SK-N-SH (cell line): ENCODE data around the gene POU2F1. TPM values are rescaled to one million over a fixed set of nuclear protein-coding genes. Genes with fewer than 3 reads are reported as not detected.

ENCODE experiments used
- CTCF ChIA-PET: fragments of 300-600, 350-600 bp; formaldehyde crosslinking; extraction: SDS; loops from one replicate; lab custom pipeline; 2021; lab: Yijun Ruan, JAX
- POLR2A ChIA-PET: fragments of 350-600 bp; sonication (Branson Sonifier 250); formaldehyde crosslinking; extraction: SDS; loops from one replicate; lab custom pipeline; 2020; ENCODE audit warnings: antibody characterized with exemption, inconsistent platforms; lab: Yijun Ruan, JAX
- DNase-seq: peaks from one replicate; pipeline ENCODE4 v3.0.0; 2012
- H2AFZ ChIP-seq: fragments of 200-600 bp; sonication (generic); 2 replicates; pipeline ENCODE4 v1.8.1; 2016; ENCODE audit warnings: antibody characterized with exemption, mild to moderate bottlenecking, low read depth
- H3F3A ChIP-seq: fragments of 200-600 bp; sonication (generic); replicated peaks from 2 replicates; pipeline ENCODE3; 2016; ENCODE audit warnings: antibody characterized with exemption, mild to moderate bottlenecking; ENCODE audit not compliant: insufficient read depth
- H3K27ac ChIP-seq, 2 experiments: fragments of 200-500 bp in 1 of 2; fragments of 200-600 bp in 1 of 2; sonication (Bioruptor generic) in 1 of 2; sonication (generic), shearing (Covaris generic) in 1 of 2; 2 replicates each; pipeline versions ENCODE4 v1.5.1 to v1.6.1; 2014 to 2016; ENCODE audit warnings: low read depth in 2 of 2, inconsistent platforms in 1 of 2, low read length in 1 of 2, mild to moderate bottlenecking in 1 of 2, mixed read lengths in 1 of 2
- H3K27me3 ChIP-seq: fragments of 200-600 bp; sonication (generic), shearing (Covaris generic); 2 replicates; pipeline ENCODE4 v1.6.1; 2016; ENCODE audit warnings: mixed run types; ENCODE audit not compliant: insufficient read depth
- H3K36me3 ChIP-seq, 2 experiments: fragments of 200-500 bp in 1 of 2; fragments of 200-600 bp in 1 of 2; sonication (Bioruptor generic) in 1 of 2; sonication (generic) in 1 of 2; replicated peaks in 1 of 2; 2 replicates each; pipeline versions ENCODE3 to v1.5.1; 2014 to 2016; ENCODE audit warnings: low read length in 1 of 2, mild to moderate bottlenecking in 1 of 2; ENCODE audit not compliant: insufficient read depth in 2 of 2, control insufficient read depth in 1 of 2
- H3K4me1 ChIP-seq, 2 experiments: fragments of 200-500 bp in 1 of 2; fragments of 200-600 bp in 1 of 2; sonication (Bioruptor generic) in 1 of 2; sonication (generic), shearing (Covaris generic) in 1 of 2; 2 replicates each; pipeline versions ENCODE4 v1.5.1 to v1.6.1; 2014 to 2016; ENCODE audit warnings: low read depth in 1 of 2, low read length in 1 of 2, mixed run types in 1 of 2; ENCODE audit not compliant: insufficient read depth in 2 of 2, control insufficient read depth in 1 of 2
- H3K4me2 ChIP-seq: fragments of 200-600 bp; sonication (generic), shearing (Covaris generic); 2 replicates; pipeline ENCODE4 v1.6.1; 2017; ENCODE audit warnings: mixed run types
- H3K4me3 ChIP-seq, 2 experiments: fragments of 200-500 bp in 1 of 2; fragments of 200-600 bp in 1 of 2; sonication (Bioruptor generic) in 1 of 2; sonication (generic), shearing (Covaris generic) in 1 of 2; 2 replicates each; pipeline versions ENCODE4 v1.5.1 to v1.8.1; 2014 to 2016; ENCODE audit warnings: low read depth in 2 of 2, inconsistent platforms in 1 of 2, low read length in 1 of 2, mild to moderate bottlenecking in 1 of 2, mixed read lengths in 1 of 2, moderate library complexity in 1 of 2
- H3K79me2 ChIP-seq: fragments of 200-600 bp; sonication (generic); 2 replicates; pipeline ENCODE4 v1.8.1; 2017; ENCODE audit warnings: mild to moderate bottlenecking; ENCODE audit not compliant: insufficient read depth
- H3K9ac ChIP-seq: fragments of 200-600 bp; sonication (generic); 2 replicates; pipeline ENCODE4 v1.6.1; 2017; ENCODE audit warnings: mixed run types
- H3K9me2 ChIP-seq: fragments of 200-600 bp; sonication (generic); 2 replicates; pipeline ENCODE4 v1.6.1; 2017; ENCODE audit warnings: mixed run types
- H3K9me3 ChIP-seq: fragments of 200-600 bp; sonication (generic); 2 replicates; pipeline ENCODE4 v1.6.1; 2017; ENCODE audit warnings: mixed run types, mild to moderate bottlenecking, moderate library complexity
- H4K20me1 ChIP-seq: fragments of 200-600 bp; sonication (generic); 2 replicates; pipeline ENCODE4 v1.6.1; 2017; ENCODE audit warnings: mild to moderate bottlenecking, mixed run types; ENCODE audit not compliant: insufficient read depth
- CHD2 ChIP-seq: fragments of 150-350 bp; IDR thresholded peaks from 2 replicates; pipeline ENCODE4 v1.6.1; 2018; ENCODE audit warnings: low read length; ENCODE audit not compliant: partially characterized antibody
- CTCF ChIP-seq: fragments of 200-600 bp; sonication (generic); IDR thresholded peaks from 2 replicates; pipeline ENCODE4 v1.6.1; 2017; ENCODE audit warnings: antibody characterized with exemption, mild to moderate bottlenecking, moderate library complexity
- ELF1 ChIP-seq: IDR thresholded peaks from 2 replicates; pipeline ENCODE4 v1.4.0; 2012
- FOXJ3 ChIP-seq: sonication (generic); formaldehyde crosslinking; IDR thresholded peaks from 2 replicates; pipeline ENCODE4 v1.5.1; 2020; ENCODE audit warnings: mild to moderate bottlenecking, missing genetic modification reagents
- GABPA ChIP-seq: IDR thresholded peaks from 2 replicates; pipeline ENCODE4 v1.4.0; 2012; ENCODE audit warnings: low read depth, mild to moderate bottlenecking
- GATA2 ChIP-seq: sonication (generic); formaldehyde crosslinking; IDR thresholded peaks from 2 replicates; pipeline ENCODE4 v1.5.0; 2020; ENCODE audit warnings: mild to moderate bottlenecking, missing genetic modification reagents
- IRF3 ChIP-seq: fragments of 150-350 bp; IDR thresholded peaks from 2 replicates; pipeline ENCODE4 v1.6.1; 2016; ENCODE audit warnings: mild to moderate bottlenecking, low read depth, low read length
- MEF2A ChIP-seq: IDR thresholded peaks from 2 replicates; pipeline ENCODE4 v1.4.0; 2012; ENCODE audit warnings: low read depth, borderline replicate concordance
- NFIC ChIP-seq: IDR thresholded peaks from 2 replicates; pipeline ENCODE4 v1.4.0; 2012; ENCODE audit warnings: borderline replicate concordance
- RAD21 ChIP-seq: IDR thresholded peaks from 2 replicates; pipeline ENCODE4 v1.6.1; 2012; ENCODE audit warnings: mild to moderate bottlenecking, low read length
- RCOR1 ChIP-seq: fragments of 150-350 bp; IDR thresholded peaks from 2 replicates; pipeline ENCODE4 v1.6.1; 2017; ENCODE audit warnings: antibody characterized with exemption, low read length
- REST ChIP-seq: IDR thresholded peaks from 2 replicates; pipeline ENCODE4 v1.6.1; 2012; ENCODE audit warnings: mild to moderate bottlenecking, low read depth, low read length, moderate library complexity
- SIN3A ChIP-seq: IDR thresholded peaks from 2 replicates; pipeline ENCODE4 v1.6.1; 2012; ENCODE audit warnings: low read depth, mild to moderate bottlenecking, low read length, moderate library complexity, borderline replicate concordance
- TAF1 ChIP-seq: IDR thresholded peaks from 2 replicates; pipeline ENCODE4 v1.6.1; 2012; ENCODE audit warnings: low read depth, mild to moderate bottlenecking, low read length, moderate library complexity, borderline replicate concordance
- TCF12 ChIP-seq: IDR thresholded peaks from 2 replicates; pipeline ENCODE4 v1.4.0; 2012
- TEAD4 ChIP-seq: IDR thresholded peaks from 2 replicates; pipeline ENCODE4 v1.4.0; 2012; ENCODE audit warnings: mild to moderate bottlenecking, borderline replicate concordance; ENCODE audit not compliant: insufficient read depth
- WGBS: methylation state at CpG from one replicate; pipeline ENCODE4 v1.1.6; 2017; ENCODE audit warnings: low lambda C conversion rate; 5-methylcytosine and 5-hydroxymethylcytosine counted together
- polyA plus RNA-seq, 3 experiments: library from polyadenylated mRNA; depleted of rRNA; stranded (reverse); fragments of >200 nt; gene quantifications; 2 replicates each; pipeline ENCODE4 v1.2.3, GENCODE V29; 2012

POU2F1 gene
- polyA plus RNA-seq, 1 of the 3 experiments (the other 2 are of a cell fraction) = 1.2 TPM

GRCh38 chr1:167359295-167359694, 138.6 kb downstream of the POU2F1 start:
- Histone ChIP-seq H3K4me1 (no peaks in the 10 kb centered on the region), H3K4me3 (no peak overlapping the region), H3K4me2 (no peak overlapping the region), H3K79me2 (peaks cover 35% of the 10 kb centered on the region), H3K9me2 (no peaks in the 10 kb centered on the region), H3K9ac (no peak overlapping the region), H3K36me3 (peaks cover 0 to 3% of the 10 kb centered on the region in 2 experiments), H3K27ac (no peak overlapping the region), H4K20me1 (no peaks in the 10 kb centered on the region), H3F3A (no peaks in the 10 kb centered on the region), H3K9me3 (0 out of 2 replicates have a peak, but pooled peaks cover 11% of the 10 kb centered on the region), H2AFZ (no peak overlapping the region), H3K27me3 (no peaks in the 10 kb centered on the region)
- WGBS = 96% methylated on average over 4 of the region's 4 CpGs
- ChIA-PET POLR2A (no interaction called here), CTCF (interaction anchor here (0.5 kb wide), 1 partner anchor 226 kb away, joined by 3 read pairs; no protein-coding TSS in a partner anchor)
- DNase-seq = no peak
- TF ChIP-seq CTCF (no peak), IRF3 (no peak), NFIC (no peak), SIN3A (no peak), RCOR1 (no peak), MEF2A (no peak), TAF1 (no peak), GABPA (no peak), ELF1 (no peak), RAD21 (no peak), CHD2 (no peak), TCF12 (no peak), TEAD4 (no peak)

GRCh38 chr1:167360120-167360519, 139.4 kb downstream of the POU2F1 start:
- 91% methylated on average over 4 of the region's 4 CpGs for WGBS

More at GRCh38 chr1:167360120-167360519, 139.4 kb downstream of the POU2F1 start:
- Histone ChIP-seq H3K27me3 (no peaks in the 10 kb centered on the region), H4K20me1 (no peaks in the 10 kb centered on the region), H3K9me2 (no peaks in the 10 kb centered on the region), H3K9ac (no peak overlapping the region), H3K27ac (no peak overlapping the region), H3F3A (no peaks in the 10 kb centered on the region), H3K9me3 (0 out of 2 replicates have a peak, but pooled peaks cover 3% of the 10 kb centered on the region), H3K79me2 (peaks cover 29% of the 10 kb centered on the region), H3K4me2 (no peak overlapping the region), H3K4me1 (peaks cover 0 to 2% of the 10 kb centered on the region in 2 experiments; a peak in 1 of 4 replicates), H3K4me3 (no peak overlapping the region), H3K36me3 (no peaks in the 10 kb centered on the region), H2AFZ (no peak overlapping the region)
- POLR2A ChIA-PET = no interaction called here
- CTCF ChIA-PET = no interaction called here
- no peak for DNase-seq
- no peak for TF ChIP-seq SIN3A
- no peak for TF ChIP-seq REST
- no peak for TF ChIP-seq NFIC
- TF ChIP-seq GATA2 (CRISPR knock-in tag) = no peak
- no peak for TF ChIP-seq FOXJ3
- TF ChIP-seq, all 33 proteins: peak for 0
